ENCODE measurements around the gene PRICKLE2.

Gene PRICKLE2

DNA sequence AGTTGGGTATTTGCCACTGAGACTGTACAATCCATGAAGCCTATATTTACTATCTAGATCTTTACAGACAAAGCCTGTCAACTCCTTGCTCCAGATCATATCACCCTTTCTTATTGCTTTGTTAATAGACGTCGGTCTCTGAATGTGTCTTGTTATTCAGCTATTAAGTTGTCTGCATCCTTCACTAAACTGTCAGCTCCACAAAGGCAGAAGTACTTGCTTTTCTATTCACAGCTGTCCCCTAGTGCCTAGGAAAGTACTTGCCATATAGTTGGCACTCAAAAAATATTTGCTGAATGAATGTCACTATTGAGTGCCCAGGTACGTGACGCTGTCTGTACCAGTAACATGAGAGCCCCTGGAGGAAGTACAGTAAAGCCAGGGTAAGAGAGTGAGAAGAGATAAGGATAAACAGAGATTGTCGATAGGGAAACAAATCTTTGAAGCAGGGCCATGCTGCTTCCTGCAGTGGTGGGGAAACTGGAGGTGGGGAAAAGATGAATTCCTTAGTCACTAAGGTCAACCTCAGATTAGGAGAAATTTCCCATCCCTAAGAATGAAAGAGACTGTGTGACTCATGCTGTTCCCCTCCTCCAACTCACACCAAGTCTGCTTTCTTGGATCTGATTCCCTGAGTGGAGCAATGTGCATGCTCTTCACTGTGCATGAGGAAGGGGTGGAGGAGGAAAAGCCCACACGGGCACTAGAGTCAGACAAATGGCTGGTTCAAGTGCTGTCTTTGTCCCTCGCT is 36.3 kb downstream of the PRICKLE2 start:
- no peak for DNase-seq (ENCODE audit: low spot score)

DNA sequence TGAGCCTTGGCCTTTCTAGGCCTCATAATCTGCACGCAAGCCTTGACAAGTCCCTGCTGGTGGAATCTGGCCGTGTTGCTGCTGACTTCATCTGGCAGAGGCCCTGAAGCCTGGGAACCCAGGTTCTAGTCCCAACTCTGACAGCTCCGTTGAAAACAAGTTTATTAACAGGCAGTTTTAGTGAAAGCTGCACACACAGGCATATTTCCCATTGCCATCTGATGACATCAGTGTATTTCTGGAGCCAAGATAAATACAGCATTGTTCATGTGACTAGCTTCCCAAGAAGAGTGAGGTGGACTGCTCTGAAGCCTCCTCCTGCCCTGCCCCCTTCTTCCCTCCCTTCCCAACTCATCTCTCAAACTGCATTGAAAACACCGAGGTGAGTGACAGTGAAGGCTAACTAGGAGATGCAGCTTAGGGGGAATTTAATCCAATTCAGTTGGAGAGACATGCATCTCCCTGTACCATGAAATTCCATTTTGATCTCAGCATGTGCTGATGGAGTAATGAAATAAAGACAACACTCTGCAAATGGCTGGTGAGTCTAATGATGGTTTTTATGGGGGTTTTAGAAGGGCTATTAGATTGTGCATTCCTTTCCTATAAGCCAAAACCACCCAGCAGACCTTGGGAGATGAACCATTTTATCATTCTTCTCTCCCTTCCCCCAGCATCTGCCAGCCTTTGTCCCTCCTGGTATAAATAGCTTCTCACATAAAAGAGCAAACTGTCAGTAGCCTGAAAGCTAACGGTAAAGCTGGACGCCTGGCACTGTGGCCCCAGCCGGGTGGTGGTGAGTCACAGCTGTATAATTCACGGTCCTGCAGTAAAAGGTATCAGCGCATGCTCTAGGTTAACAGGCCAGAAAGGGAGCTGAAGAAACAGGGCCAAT is 38.0 kb downstream of the PRICKLE2 start:
- no peak for DNase-seq (ENCODE audit: low spot score)

DNA sequence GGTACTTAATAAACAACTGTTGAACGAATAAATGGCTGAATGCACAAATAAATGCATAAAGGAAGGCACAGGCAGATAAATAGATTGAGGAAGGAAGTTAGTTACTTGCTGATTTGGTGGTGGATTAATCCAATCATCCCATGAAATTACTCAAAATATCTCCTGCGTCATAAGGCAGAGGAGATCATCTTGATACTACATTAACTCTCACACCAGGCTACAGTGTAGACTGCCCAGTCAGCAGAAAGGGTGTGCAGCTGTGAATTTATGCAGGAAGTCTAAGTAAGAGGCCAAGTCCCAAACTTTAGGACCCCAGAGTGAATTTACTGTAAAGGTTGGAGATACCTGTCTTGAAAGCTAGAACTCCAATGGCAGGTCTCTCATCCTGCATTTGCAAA is 38.6 kb downstream of the PRICKLE2 start:
- no peak for DNase-seq (ENCODE audit: low spot score)

GRCh38 chr3:64185436-64185835 is 39.8 kb downstream of the PRICKLE2 start:
- no peak for DNase-seq (ENCODE audit: low spot score)

DNA sequence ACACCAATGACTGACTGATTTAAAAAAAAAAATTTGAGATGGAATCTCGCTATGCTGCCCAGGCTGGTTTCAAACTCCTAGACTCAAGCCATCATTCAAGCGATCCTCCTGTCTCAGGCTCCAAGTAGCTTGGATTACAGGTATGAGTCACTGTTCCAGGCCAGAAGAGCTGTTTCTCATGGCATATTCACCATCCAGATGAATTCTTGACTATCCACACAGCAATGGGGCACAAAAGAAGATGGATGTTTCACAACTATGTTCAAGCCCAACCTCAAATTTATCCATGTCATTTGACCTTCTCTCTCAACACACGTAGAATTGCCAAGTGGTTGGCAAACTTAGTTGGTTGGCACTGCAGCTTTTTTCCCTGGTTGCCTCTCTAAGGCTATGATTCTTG is 40.6 kb downstream of the PRICKLE2 start:
- no peak for DNase-seq (ENCODE audit: low spot score)

GRCh38 chr3:64179860-64180259 is 45.4 kb downstream of the PRICKLE2 start:
- DNase-seq (ENCODE audit: low spot score) = no peak

DNA sequence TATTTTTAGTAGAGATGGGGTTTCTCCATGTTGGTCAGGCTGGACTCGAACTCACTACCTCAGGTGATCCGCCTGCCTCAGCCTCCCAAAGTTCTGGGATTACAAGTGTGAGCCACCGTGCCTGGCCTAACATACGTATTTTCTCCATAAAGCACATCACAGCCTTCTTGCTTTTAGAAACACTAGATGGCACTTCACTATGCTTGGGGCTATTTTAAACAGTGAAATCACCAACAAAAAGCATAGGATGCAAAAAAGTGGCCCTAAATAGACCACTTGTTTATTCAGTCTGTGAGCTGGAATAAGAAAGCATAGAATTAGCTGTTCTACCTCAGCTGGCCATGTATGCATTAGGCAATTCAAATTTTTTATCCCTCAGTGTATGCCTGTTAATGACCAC is 46.0 kb downstream of the PRICKLE2 start:
- DNase-seq (ENCODE audit: low spot score) = no peak

DNA sequence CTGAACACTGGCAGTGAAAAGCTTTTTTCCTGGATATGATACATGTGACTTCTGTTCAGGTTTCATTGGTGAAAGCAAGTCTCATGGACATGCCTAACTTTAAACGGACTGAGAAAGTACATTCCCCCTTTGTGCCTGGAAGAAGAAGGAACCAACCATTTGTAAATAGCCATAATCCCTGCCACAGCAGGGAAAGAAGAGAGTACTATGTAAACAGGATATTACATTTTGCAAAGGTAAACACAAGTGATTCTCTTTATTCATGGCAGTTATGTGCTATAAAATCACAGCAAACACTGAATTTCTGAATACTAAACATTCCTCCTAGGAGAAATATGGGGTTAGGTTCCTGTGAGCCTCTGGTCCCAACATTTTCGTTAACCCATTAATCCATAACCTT is 46.8 kb downstream of the PRICKLE2 start:
- DNase-seq (ENCODE audit: low spot score) = no peak

DNA sequence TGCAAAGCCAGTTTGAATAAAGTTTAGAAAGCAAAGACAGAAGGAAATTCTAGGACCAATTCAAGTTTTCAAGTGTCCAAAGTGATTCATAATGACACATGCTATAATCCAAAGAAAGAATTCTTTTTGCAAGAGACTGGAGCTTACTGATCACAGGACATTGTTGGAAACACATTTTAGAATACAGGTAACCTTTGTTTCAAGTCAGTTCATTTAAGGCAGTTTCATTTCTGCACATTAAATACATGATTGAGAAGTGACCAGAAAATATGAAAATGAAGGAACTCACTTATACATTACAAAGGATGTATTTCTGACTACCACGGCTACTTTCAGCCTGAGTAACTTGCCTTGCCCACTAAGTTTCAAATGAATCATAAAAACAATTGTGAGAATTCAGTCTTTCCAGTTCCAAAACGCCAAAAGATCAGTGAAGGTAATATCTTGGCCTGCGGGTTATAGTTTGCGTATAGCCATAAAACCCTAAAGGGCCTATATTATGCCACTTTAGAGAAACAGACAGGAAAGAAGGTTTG is 48.7 kb downstream of the PRICKLE2 start:
- no peak for DNase-seq (ENCODE audit: low spot score)

DNA sequence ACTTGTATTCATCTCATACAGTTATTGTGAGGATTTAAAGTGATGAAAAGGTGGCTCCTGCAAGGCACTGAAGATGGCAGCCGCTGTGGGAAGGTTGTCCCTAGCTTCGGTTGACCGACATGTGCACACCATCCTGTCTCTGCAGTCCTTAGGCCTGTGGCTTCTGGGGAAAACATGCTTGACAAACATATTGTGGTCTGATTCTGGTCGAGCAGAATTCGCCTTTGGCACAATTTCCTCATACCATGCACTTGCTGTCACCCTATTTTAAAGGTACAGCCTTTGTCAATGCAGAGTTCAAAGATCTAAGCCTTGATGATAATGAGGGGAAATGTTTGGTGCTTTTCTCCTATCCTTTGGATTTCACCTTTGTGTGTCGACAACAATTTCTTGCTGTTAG is 50.9 kb downstream of the PRICKLE2 start:
- no peak for DNase-seq (ENCODE audit: low spot score)

GRCh38 chr3:64173563-64173962 is 51.7 kb downstream of the PRICKLE2 start:
- no peak for DNase-seq (ENCODE audit: low spot score)

DNA sequence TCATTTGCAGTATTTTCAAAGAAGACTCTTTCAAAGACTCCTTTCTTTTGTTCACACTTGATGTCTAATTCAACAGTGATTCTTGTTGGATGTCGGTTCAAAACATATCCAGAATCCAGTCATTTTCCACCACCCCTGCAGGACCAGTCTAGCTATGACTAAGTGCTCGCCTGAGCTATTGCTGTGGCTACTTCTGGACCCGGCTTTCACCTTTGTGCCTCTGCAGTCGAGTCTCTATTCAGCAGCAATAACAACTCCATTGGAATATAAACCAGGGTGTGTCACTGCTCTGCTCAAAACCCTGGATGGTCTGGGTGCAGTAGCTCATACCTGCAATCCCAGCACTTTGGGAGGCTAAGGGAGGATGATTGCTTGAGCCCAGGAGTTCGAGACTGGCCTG is 55.0 kb downstream of the PRICKLE2 start:
- no peak for DNase-seq (ENCODE audit: low spot score)

GRCh38 chr3:64167868-64168267 is 57.4 kb downstream of the PRICKLE2 start:
- no peak for DNase-seq (ENCODE audit: low spot score)

GRCh38 chr3:64167351-64167750 is 57.9 kb downstream of the PRICKLE2 start:
- DNase-seq (ENCODE audit: low spot score) = no peak

DNA sequence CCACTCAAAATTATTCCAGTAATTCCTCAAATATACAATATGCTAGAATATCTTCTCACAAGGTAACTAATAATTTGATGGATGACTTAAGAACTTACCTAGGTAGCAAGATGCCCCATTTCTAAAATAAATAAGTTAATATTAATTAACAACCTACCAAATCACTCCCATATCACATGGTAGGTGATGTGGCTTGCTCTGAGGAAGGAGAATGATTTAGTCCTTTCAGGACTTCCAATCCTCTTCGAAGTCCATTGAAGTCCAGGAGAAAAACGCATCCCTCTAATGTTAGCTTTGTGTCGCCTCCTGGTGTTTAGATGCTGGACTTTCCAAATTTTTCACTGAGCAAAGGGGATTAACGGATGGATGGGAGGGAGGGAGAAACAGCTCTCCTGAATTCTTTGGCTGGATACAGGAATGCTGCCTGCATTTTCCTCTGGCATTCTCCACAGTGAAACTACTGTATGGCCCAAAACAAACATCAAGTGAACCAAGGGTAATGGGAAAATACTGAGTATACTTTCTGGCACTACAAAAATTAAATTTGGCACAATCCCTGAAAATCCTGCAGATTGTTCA is 58.6 kb downstream of the PRICKLE2 start:
- peak; percentile 8 for DNase-seq (ENCODE audit: low spot score)

DNA sequence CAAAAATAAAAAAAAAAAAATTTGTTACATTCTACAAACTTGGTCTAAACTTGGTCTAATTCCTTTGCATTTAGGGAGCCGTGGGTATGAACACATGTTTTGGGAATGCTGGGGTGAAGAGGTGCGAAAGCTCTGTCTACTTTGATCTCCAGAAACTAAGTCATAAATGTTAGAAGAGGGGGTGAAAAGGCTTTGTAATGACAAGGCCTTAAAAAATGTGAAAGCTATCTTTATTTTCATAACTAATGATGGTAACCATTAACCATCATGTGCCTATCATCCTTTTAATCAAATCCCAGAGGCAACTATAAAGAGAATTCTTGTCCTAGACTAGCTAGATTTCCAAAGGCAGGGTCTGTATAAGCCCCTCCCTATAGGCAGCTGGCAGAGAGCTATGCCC is 60.9 kb downstream of the PRICKLE2 start:
- no peak for DNase-seq (ENCODE audit: low spot score)

- no peak for DNase-seq (ENCODE audit: low spot score)
Measured at GRCh38 chr3:64163755-64164148, 61.5 kb downstream of the PRICKLE2 start.

- DNase-seq (ENCODE audit: low spot score) = no peak
Measured at GRCh38 chr3:64163019-64163754, 62.1 kb downstream of the PRICKLE2 start.

DNA sequence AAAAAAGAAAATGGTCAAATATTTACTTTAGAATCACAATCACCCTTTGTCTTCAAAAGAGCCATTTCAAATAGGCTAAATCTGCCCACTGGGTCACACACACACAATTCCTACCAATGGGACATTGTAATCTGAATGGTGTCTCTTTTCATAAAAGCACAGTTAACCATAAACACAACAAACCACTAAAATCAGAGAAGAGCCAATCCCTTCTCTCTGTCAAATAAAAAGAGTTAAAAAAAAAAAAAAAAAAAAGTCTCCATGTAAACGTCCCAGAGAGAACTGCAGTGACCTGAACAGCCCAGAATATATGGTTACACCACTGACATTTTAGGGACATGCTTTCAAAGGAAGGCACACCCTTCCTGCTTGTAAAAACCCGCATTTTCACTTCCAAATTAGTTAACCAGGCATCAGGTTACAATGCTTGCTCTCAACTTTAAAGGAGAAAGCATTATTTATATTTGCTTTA is 63.7 kb downstream of the PRICKLE2 start:
- no peak for DNase-seq (ENCODE audit: low spot score)

- DNase-seq (ENCODE audit: low spot score) = no peak
Measured at GRCh38 chr3:64160000-64160695, 65.1 kb downstream of the PRICKLE2 start.

DNA sequence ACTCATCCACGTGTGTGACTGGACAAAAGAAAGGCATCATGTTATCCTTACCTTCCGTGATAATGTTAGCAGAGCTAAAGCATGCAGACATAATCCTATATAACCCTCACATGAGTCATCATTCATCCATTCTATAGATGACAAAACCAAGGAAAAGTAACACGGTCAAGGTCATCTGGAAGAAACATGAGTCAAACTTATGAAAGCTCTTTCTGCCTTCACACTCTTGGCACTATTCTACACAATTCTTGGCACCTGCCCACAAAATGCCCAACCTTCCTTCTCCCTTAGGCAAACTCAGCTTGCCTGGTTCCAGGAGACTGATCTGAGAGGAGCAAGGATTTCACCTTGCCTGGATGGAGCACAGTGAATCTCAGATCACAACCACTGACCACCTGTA is 66.9 kb downstream of the PRICKLE2 start:
- DNase-seq (ENCODE audit: low spot score) = no peak
